Ishikawa (cell line): Measurements from ENCODE around the gene AKAIN1.

ENCODE experiments used
- CREB1 ChIP-seq: IDR thresholded peaks from 2 replicates; pipeline ENCODE4 v1.6.1; 2012; ENCODE audit warnings: low read depth
- EGR1 ChIP-seq: IDR thresholded peaks from 2 replicates; pipeline ENCODE4 v1.6.1; 2012
- EP300 ChIP-seq: IDR thresholded peaks from 2 replicates; pipeline ENCODE4 v1.6.1; 2012; ENCODE audit warnings: borderline replicate concordance
- NFIC ChIP-seq: IDR thresholded peaks from 2 replicates; pipeline ENCODE4 v1.6.1; 2012
- RAD21 ChIP-seq: IDR thresholded peaks from 2 replicates; pipeline ENCODE4 v1.6.1; 2012; ENCODE audit warnings: low read depth
- REST ChIP-seq: IDR thresholded peaks from 2 replicates; pipeline ENCODE4 v1.6.1; 2012; ENCODE audit warnings: low read depth, mild to moderate bottlenecking
- TAF1 ChIP-seq: IDR thresholded peaks from 2 replicates; pipeline ENCODE4 v1.6.1; 2012; ENCODE audit warnings: low read depth, mild to moderate bottlenecking
- TCF12 ChIP-seq: IDR thresholded peaks from 2 replicates; pipeline ENCODE4 v1.6.1; 2012; ENCODE audit warnings: low read depth

GRCh38 chr18:5237083-5237722, 40.1 kb upstream of the AKAIN1 start:
- TF ChIP-seq CREB1 (no peak), EP300 (no peak), REST (no peak), EGR1 (no peak), TAF1 (no peak), TCF12 (no peak), RAD21 (no peak), NFIC (no peak)
